ENCODE results near the gene MRM1. TPM values are rescaled to one million over a fixed set of nuclear protein-coding genes. Genes with fewer than 3 reads are reported as not detected.
"Not testable (repeated sequence)": the region's sequence is repeated elsewhere in the genome, so short reads cannot be mapped to it uniquely, and the experiment has no call there.

Gene MRM1
- total and polyA plus RNA-seq, 4 donors, result 3.5 to 9.9 (median 7.8) TPM

- Histone ChIP-seq H3K4me1 (ENCODE audit: control insufficient read depth in 5 of 5, insufficient read depth in 5 of 5, low read length in 5 of 5) (peaks cover 0 to 17% (median 4%) of the 10 kb centered on the region in 5 donors), H3K27ac (ENCODE audit: low read depth in 1 of 2, low read length in 1 of 2) (peak overlapping the region; percentile 76 to 93), H3K27me3 (ENCODE audit: control insufficient read depth in 3 of 3, insufficient read depth in 3 of 3, low read length in 2 of 3) (no peaks in the 10 kb centered on the region), H3K9ac (ENCODE audit: insufficient read depth in 1 of 2, low read length in 2 of 2) (peak overlapping the region; percentile 34 to 40), H3K4me3 (peak overlapping the region; percentile 88), H3K9me3 (ENCODE audit: control insufficient read depth in 4 of 4, insufficient read depth in 3 of 4, low read length in 3 of 4) (no peaks in the 10 kb centered on the region), H3K36me3 (ENCODE audit: control insufficient read depth in 4 of 4, insufficient read depth in 4 of 4, low read length in 4 of 4) (no peaks in the 10 kb centered on the region)
- TF ChIP-seq, protein P1, sequence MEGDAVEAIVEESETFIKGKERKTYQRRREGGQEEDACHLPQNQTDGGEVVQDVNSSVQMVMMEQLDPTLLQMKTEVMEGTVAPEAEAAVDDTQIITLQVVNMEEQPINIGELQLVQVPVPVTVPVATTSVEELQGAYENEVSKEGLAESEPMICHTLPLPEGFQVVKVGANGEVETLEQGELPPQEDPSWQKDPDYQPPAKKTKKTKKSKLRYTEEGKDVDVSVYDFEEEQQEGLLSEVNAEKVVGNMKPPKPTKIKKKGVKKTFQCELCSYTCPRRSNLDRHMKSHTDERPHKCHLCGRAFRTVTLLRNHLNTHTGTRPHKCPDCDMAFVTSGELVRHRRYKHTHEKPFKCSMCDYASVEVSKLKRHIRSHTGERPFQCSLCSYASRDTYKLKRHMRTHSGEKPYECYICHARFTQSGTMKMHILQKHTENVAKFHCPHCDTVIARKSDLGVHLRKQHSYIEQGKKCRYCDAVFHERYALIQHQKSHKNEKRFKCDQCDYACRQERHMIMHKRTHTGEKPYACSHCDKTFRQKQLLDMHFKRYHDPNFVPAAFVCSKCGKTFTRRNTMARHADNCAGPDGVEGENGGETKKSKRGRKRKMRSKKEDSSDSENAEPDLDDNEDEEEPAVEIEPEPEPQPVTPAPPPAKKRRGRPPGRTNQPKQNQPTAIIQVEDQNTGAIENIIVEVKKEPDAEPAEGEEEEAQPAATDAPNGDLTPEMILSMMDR (IDR thresholded peaks at IDR 0.05; ENCODE audit: control extremely low read depth, extremely low read depth), result no peak
- 12 to 14% methylated on average over 10 of the region's 10 CpGs for WGBS, 2 donors
- ATAC-seq (ENCODE audit: insufficient read depth, low FRiP score), result peak; percentile 7
- DNase-seq, result no peak
Measured at GRCh38 chr17:36600936-36601302, 464 bp upstream of the MRM1 start.

GRCh38 chr17:36602030-36602748 lies 806 bp downstream of the MRM1 start:
- DNase-seq (peak in 1 of 3 donors; percentile 26), ATAC-seq (ENCODE audit: insufficient read depth, low FRiP score) (no peak)
- Histone ChIP-seq H3K4me3 (peak overlapping the region; percentile 88), H3K9me3 (ENCODE audit: control insufficient read depth in 4 of 4, insufficient read depth in 3 of 4, low read length in 3 of 4) (no peaks in the 10 kb centered on the region), H3K27me3 (ENCODE audit: control insufficient read depth in 3 of 3, insufficient read depth in 3 of 3, low read length in 2 of 3) (no peaks in the 10 kb centered on the region), H3K9ac (ENCODE audit: insufficient read depth in 1 of 2, low read length in 2 of 2) (peak overlapping the region in 1 of 2 donors; percentile 17), H3K4me1 (ENCODE audit: control insufficient read depth in 5 of 5, insufficient read depth in 5 of 5, low read length in 5 of 5) (peaks cover 0 to 17% (median 4%) of the 10 kb centered on the region in 5 donors), H3K27ac (ENCODE audit: low read depth in 1 of 2, low read length in 1 of 2) (peak overlapping the region; percentile 76 to 93), H3K36me3 (ENCODE audit: control insufficient read depth in 4 of 4, insufficient read depth in 4 of 4, low read length in 4 of 4) (no peaks in the 10 kb centered on the region)
- WGBS, 2 donors, result 2 to 4% methylated on average over 35 to 38 of the region's 38 CpGs
- TF ChIP-seq, protein P1 (IDR thresholded peaks at IDR 0.05; ENCODE audit: control extremely low read depth, extremely low read depth), result no peak

DNA sequence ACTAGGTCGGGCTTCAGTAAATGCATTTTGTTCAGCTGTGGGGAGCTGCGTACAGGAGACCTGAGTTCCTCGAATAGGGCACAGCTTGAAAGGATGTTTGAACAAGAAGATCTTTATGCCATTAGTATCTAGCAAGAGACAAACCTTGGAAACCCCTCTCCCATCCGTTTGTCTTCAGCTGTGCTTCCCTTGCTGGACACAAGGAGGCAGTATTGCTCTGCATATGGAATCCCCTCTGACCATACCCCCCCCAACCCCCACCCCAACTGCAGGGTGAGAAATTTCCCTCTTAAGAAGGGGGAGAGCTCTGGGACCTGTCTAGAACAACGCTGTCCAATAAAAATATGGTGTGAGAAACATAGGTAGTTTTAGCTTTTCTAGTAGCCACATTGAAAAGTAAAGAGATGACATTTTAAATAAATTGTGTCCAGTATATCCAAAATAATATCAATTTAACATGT lies 1.6 kb downstream of the MRM1 start:
- peaks cover 0 to 17% (median 4%) of the 10 kb centered on the region in 5 donors for H3K4me1 ChIP-seq (ENCODE audit: control insufficient read depth in 5 of 5, insufficient read depth in 5 of 5, low read length in 5 of 5)
- TF ChIP-seq, protein P1 (IDR thresholded peaks at IDR 0.05; ENCODE audit: control extremely low read depth, extremely low read depth), result peak; percentile 35
- H3K9me3 ChIP-seq (ENCODE audit: control insufficient read depth in 4 of 4, insufficient read depth in 3 of 4, low read length in 3 of 4), result no peaks in the 10 kb centered on the region
- H3K9ac ChIP-seq (ENCODE audit: insufficient read depth in 1 of 2, low read length in 2 of 2), result no peak overlapping the region
- 5 to 13% methylated on average over 5 of the region's 5 CpGs for WGBS, 2 donors
- peak overlapping the region; percentile 88 for H3K4me3 ChIP-seq
- no peaks in the 10 kb centered on the region for H3K36me3 ChIP-seq (ENCODE audit: control insufficient read depth in 4 of 4, insufficient read depth in 4 of 4, low read length in 4 of 4)
- peak; percentile 52 to 58 (median 55) for DNase-seq
- H3K27me3 ChIP-seq (ENCODE audit: control insufficient read depth in 3 of 3, insufficient read depth in 3 of 3, low read length in 2 of 3), result no peaks in the 10 kb centered on the region
- no peak overlapping the region for H3K27ac ChIP-seq (ENCODE audit: low read depth in 1 of 2, low read length in 1 of 2)
- ATAC-seq (ENCODE audit: insufficient read depth, low FRiP score), result no peak

DNA sequence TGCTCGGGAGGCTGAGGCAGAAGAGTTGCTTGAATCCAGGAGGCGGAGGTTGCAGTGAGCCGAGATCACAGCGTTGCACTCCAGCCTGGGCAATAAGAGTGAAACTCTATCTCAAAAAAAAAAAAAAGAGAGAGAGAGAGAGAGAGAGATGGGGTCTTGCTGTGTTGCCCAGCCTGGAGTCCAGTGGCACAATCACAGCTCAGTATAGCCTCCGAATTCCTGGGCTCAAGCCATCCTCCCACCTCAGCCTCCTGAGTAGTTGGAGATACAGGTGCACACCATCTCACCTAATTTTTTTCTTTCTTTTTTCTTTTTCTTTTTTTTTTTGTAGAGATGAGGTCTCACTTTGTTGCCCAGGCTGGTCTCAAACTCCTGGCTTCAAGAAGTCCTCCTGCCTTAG lies 3.6 kb downstream of the MRM1 start:
- WGBS, 2 donors, result 95 to 97% methylated on average over 5 of the region's 5 CpGs
- not testable (repeated sequence) for H3K9ac ChIP-seq (ENCODE audit: insufficient read depth in 1 of 2, low read length in 2 of 2); H3K4me3 ChIP-seq; H3K36me3 ChIP-seq (ENCODE audit: control insufficient read depth in 4 of 4, insufficient read depth in 4 of 4, low read length in 4 of 4); H3K9me3 ChIP-seq (ENCODE audit: control insufficient read depth in 4 of 4, insufficient read depth in 3 of 4, low read length in 3 of 4); H3K27me3 ChIP-seq (ENCODE audit: control insufficient read depth in 3 of 3, insufficient read depth in 3 of 3, low read length in 2 of 3); H3K27ac ChIP-seq (ENCODE audit: low read depth in 1 of 2, low read length in 1 of 2); ATAC-seq (ENCODE audit: insufficient read depth, low FRiP score); DNase-seq
- peaks cover 0 to 17% (median 4%) of the 10 kb centered on the region in 5 donors for H3K4me1 ChIP-seq (ENCODE audit: control insufficient read depth in 5 of 5, insufficient read depth in 5 of 5, low read length in 5 of 5)
